ENCODE measurements around the gene ERF. TPM values are rescaled to one million over a fixed set of nuclear protein-coding genes. Genes with fewer than 3 reads are reported as not detected.
A peak's percentile ranks its signal among the peaks of the same experiment; 100 is the strongest.

Gene ERF
- total RNA-seq, 2 donors from 2014 or later, result 29.5 to 47.8 TPM

GRCh38 chr19:42224940-42225717 lies 29.8 kb downstream of the ERF start:
- Mint-ChIP-seq H3K27me3 (no peaks in the 10 kb centered on the region), H3K4me3 (no peak overlapping the region), H3K27ac (no peak overlapping the region), H3K36me3 (peaks cover 14% of the 10 kb centered on the region), H3K4me1 (ENCODE audit: low read depth in 2 of 2) (peaks cover 29 to 40% of the 10 kb centered on the region in 2 donors), H3K9me3 (no peaks in the 10 kb centered on the region)
- DNase-seq (ENCODE audit: low spot score), result no peak
- ATAC-seq, result no peak

GRCh38 chr19:42220751-42221097 lies 34.2 kb downstream of the ERF start:
- ATAC-seq, result no peak
- peak overlapping the region; percentile 96 for H3K4me3 Mint-ChIP-seq
- H3K36me3 Mint-ChIP-seq, result peaks cover 10% of the 10 kb centered on the region
- H3K27me3 Mint-ChIP-seq, result no peaks in the 10 kb centered on the region
- no peaks in the 10 kb centered on the region for H3K9me3 Mint-ChIP-seq
- DNase-seq (ENCODE audit: low spot score), result no peak
- H3K27ac Mint-ChIP-seq, result peak overlapping the region; percentile 87 to 93
- peaks cover 49 to 52% of the 10 kb centered on the region in 2 donors for H3K4me1 Mint-ChIP-seq (ENCODE audit: low read depth in 2 of 2)

- DNase-seq (ENCODE audit: low spot score), result peak; percentile 99
- H3K9me3 Mint-ChIP-seq, result no peaks in the 10 kb centered on the region
- H3K36me3 Mint-ChIP-seq, result peaks cover 9% of the 10 kb centered on the region
- peak within 1 kb of the TSS; percentile 87 to 93 for H3K27ac Mint-ChIP-seq
- H3K4me3 Mint-ChIP-seq, result peak within 1 kb of the TSS; percentile 96
- no peaks in the 10 kb centered on the region for H3K27me3 Mint-ChIP-seq
- H3K4me1 Mint-ChIP-seq (ENCODE audit: low read depth in 2 of 2), result peaks cover 55 to 58% of the 10 kb centered on the region in 2 donors
- ATAC-seq, result peak; percentile 89 to 92
These were observed 34.8 kb downstream of the ERF start, which contains the start of gene ZNF526 for GRCh38 chr19:42219812-42220750. ZNF526 (plus strand) TSS chr19:42220312; CDS start chr19:42224404, 4,092 bp downstream.

- Mint-ChIP-seq H3K27me3 (no peaks in the 10 kb centered on the region), H3K4me3 (peak within 1 kb of the TSS; percentile 96), H3K36me3 (peaks cover 13% of the 10 kb centered on the region), H3K27ac (peak within 1 kb of the TSS; percentile 87 to 93), H3K4me1 (ENCODE audit: low read depth in 2 of 2) (peaks cover 64 to 74% of the 10 kb centered on the region in 2 donors), H3K9me3 (no peaks in the 10 kb centered on the region)
- peak; percentile 90 to 92 for ATAC-seq
- DNase-seq (ENCODE audit: low spot score), result peak; percentile 99
These were observed 37.1 kb downstream of the ERF start, which contains the start of gene DEDD2 for GRCh38 chr19:42217520-42218437. DEDD2 (minus strand) TSS chr19:42217677; CDS start chr19:42217007, 670 bp downstream.

GRCh38 chr19:42216653-42217519 lies 38.0 kb downstream of the ERF start:
- DNase-seq (ENCODE audit: low spot score) (peak; percentile 64), ATAC-seq (peak in 1 of 2 donors; percentile 6)
- Mint-ChIP-seq H3K27me3 (no peaks in the 10 kb centered on the region), H3K27ac (peak overlapping the region; percentile 87 to 93), H3K9me3 (no peaks in the 10 kb centered on the region), H3K4me1 (ENCODE audit: low read depth in 2 of 2) (peaks cover 59 to 69% of the 10 kb centered on the region in 2 donors), H3K36me3 (peaks cover 13% of the 10 kb centered on the region), H3K4me3 (peak overlapping the region; percentile 96)

GRCh38 chr19:42214810-42215485 lies 40.0 kb downstream of the ERF start:
- DNase-seq (ENCODE audit: low spot score) (no peak), ATAC-seq (no peak)
- Mint-ChIP-seq H3K4me3 (peak overlapping the region; percentile 96), H3K27ac (peak overlapping the region; percentile 66 to 89), H3K4me1 (ENCODE audit: low read depth in 2 of 2) (peaks cover 51 to 60% of the 10 kb centered on the region in 2 donors), H3K27me3 (no peaks in the 10 kb centered on the region), H3K9me3 (no peaks in the 10 kb centered on the region), H3K36me3 (peaks cover 17% of the 10 kb centered on the region)

GRCh38 chr19:42212886-42213285 lies 42.0 kb downstream of the ERF start:
- no peaks in the 10 kb centered on the region for H3K27me3 Mint-ChIP-seq
- H3K9me3 Mint-ChIP-seq, result no peaks in the 10 kb centered on the region
- H3K4me1 Mint-ChIP-seq (ENCODE audit: low read depth in 2 of 2), result peaks cover 44 to 50% of the 10 kb centered on the region in 2 donors
- H3K27ac Mint-ChIP-seq, result peak overlapping the region; percentile 60 to 89
- ATAC-seq (no peak), DNase-seq (ENCODE audit: low spot score) (no peak)
- H3K36me3 Mint-ChIP-seq, result peaks cover 30% of the 10 kb centered on the region
- peak overlapping the region; percentile 48 for H3K4me3 Mint-ChIP-seq

GRCh38 chr19:42208612-42209011 lies 46.3 kb downstream of the ERF start:
- DNase-seq (ENCODE audit: low spot score) (no peak), ATAC-seq (no peak)
- Mint-ChIP-seq H3K4me1 (ENCODE audit: low read depth in 2 of 2) (peaks cover 35 to 43% of the 10 kb centered on the region in 2 donors), H3K27ac (peak overlapping the region; percentile 70 to 83), H3K9me3 (no peaks in the 10 kb centered on the region), H3K36me3 (peaks cover 31% of the 10 kb centered on the region), H3K4me3 (peak overlapping the region; percentile 52), H3K27me3 (no peaks in the 10 kb centered on the region)

GRCh38 chr19:42207767-42208271 lies 47.1 kb downstream of the ERF start:
- Mint-ChIP-seq H3K27me3 (no peaks in the 10 kb centered on the region), H3K4me3 (peak overlapping the region; percentile 52), H3K9me3 (no peaks in the 10 kb centered on the region), H3K4me1 (ENCODE audit: low read depth in 2 of 2) (peaks cover 35 to 42% of the 10 kb centered on the region in 2 donors), H3K27ac (peak overlapping the region; percentile 70 to 83), H3K36me3 (peaks cover 29% of the 10 kb centered on the region)
- DNase-seq (ENCODE audit: low spot score) (no peak), ATAC-seq (peak in 1 of 2 donors; percentile 63)

- Mint-ChIP-seq H3K4me3 (no peak overlapping the region), H3K9me3 (no peaks in the 10 kb centered on the region), H3K27me3 (no peaks in the 10 kb centered on the region), H3K36me3 (peaks cover 27% of the 10 kb centered on the region), H3K27ac (peak overlapping the region; percentile 70 to 83), H3K4me1 (ENCODE audit: low read depth in 2 of 2) (peaks cover 39 to 47% of the 10 kb centered on the region in 2 donors)
- no peak for DNase-seq (ENCODE audit: low spot score)
- ATAC-seq, result no peak
These were observed 47.8 kb downstream of the ERF start for GRCh38 chr19:42206871-42207755.

- no peak for DNase-seq (ENCODE audit: low spot score)
- Mint-ChIP-seq H3K4me1 (ENCODE audit: low read depth in 2 of 2) (peaks cover 58 to 67% of the 10 kb centered on the region in 2 donors), H3K36me3 (peaks cover 21% of the 10 kb centered on the region), H3K9me3 (no peaks in the 10 kb centered on the region), H3K27ac (peak overlapping the region; percentile 95 to 96), H3K27me3 (no peaks in the 10 kb centered on the region), H3K4me3 (no peak overlapping the region)
- no peak for ATAC-seq
These were observed 50.3 kb downstream of the ERF start for GRCh38 chr19:42204664-42205063.

Measured in natural killer cell treated with Interleukin-12 subunit alpha and Interleukin-12 subunit beta and Interleukin-15 and Interleukin-18, amount 100 ng/mL, for 72 hours (primary cell).